ENCODE measurements around the gene NTMT1.

GRCh38 chr9:129631674-129632129 is 5.7 kb downstream of the NTMT1 start:
- no peak for TF ChIP-seq POLR2A (IDR thresholded peaks at IDR 0.05)
- TF ChIP-seq CTCF (IDR thresholded peaks at IDR 0.05) = no peak
